SK-N-SH treated with all-trans-retinoic acid at 6 μM for 48 hours (cell line): ENCODE measurements around the gene PRRG2.

ENCODE experiments used
- ATAC-seq: fragments of 200-7000 bp; cut with Tn5 transposase; 3 replicates; pipeline ENCODE4 v1.9.1; 2020; ENCODE audit warnings: mild to moderate bottlenecking, moderate library complexity
- ARNTL ChIP-seq: fragments of 450-650 bp; formaldehyde crosslinking; IDR thresholded peaks from 2 replicates; pipeline ENCODE4 v1.5.0; 2020; ENCODE audit warnings: low read depth, mild to moderate bottlenecking, moderate library complexity, borderline replicate concordance
- BACH2 ChIP-seq: fragments of 250-450 bp; sonication (Bioruptor Pico); IDR thresholded peaks from 2 replicates; pipeline ENCODE4 v1.9.0; 2021; ENCODE audit warnings: mild to moderate bottlenecking, borderline replicate concordance
- CREB5 ChIP-seq: fragments of 250-450 bp; sonication (Bioruptor Pico); IDR thresholded peaks from 2 replicates; pipeline ENCODE4 v1.5.1; 2020; ENCODE audit warnings: low read depth, mild to moderate bottlenecking, moderate library complexity
- CSDC2 ChIP-seq: fragments of 250-450 bp; sonication (Bioruptor Pico); IDR thresholded peaks from 2 replicates; pipeline ENCODE4 v1.5.0; 2020; ENCODE audit warnings: mild to moderate bottlenecking, moderate library complexity
- CSRNP3 ChIP-seq: fragments of 250-450 bp; sonication (Bioruptor Pico); IDR thresholded peaks from 2 replicates; pipeline ENCODE4 v1.5.1; 2021; ENCODE audit warnings: mild to moderate bottlenecking, moderate library complexity
- ISL1 ChIP-seq: fragments of 250-450 bp; sonication (Bioruptor Pico); IDR thresholded peaks from 2 replicates; pipeline ENCODE4 v2.1.2; 2022; ENCODE audit warnings: mild to moderate bottlenecking, moderate library complexity
- OSR1 ChIP-seq: fragments of 250-450 bp; sonication (Bioruptor Pico); IDR thresholded peaks from 2 replicates; pipeline ENCODE4 v1.8.0; 2022; ENCODE audit warnings: moderate library complexity, mild to moderate bottlenecking, inconsistent platforms
- PATZ1 ChIP-seq: fragments of 250-450 bp; sonication (Bioruptor Pico); IDR thresholded peaks from 2 replicates; pipeline ENCODE4 v1.8.0; 2020; ENCODE audit warnings: mild to moderate bottlenecking, moderate library complexity, borderline replicate concordance
- POU6F1 ChIP-seq: fragments of 250-450 bp; sonication (Bioruptor Pico); IDR thresholded peaks from 2 replicates; pipeline ENCODE4 v1.8.0; 2021; ENCODE audit warnings: low read depth, mild to moderate bottlenecking, moderate library complexity, borderline replicate concordance
- PPARA ChIP-seq: fragments of 250-450 bp; sonication (Bioruptor Pico); IDR thresholded peaks from 2 replicates; pipeline ENCODE4 v1.5.0; 2020; ENCODE audit warnings: mild to moderate bottlenecking, borderline replicate concordance
- RARB ChIP-seq: fragments of 250-450 bp; sonication (Bioruptor Pico); IDR thresholded peaks from 2 replicates; pipeline ENCODE4 v1.8.0; 2021; ENCODE audit warnings: mild to moderate bottlenecking, moderate library complexity
- SNAI2 ChIP-seq: fragments of 250-450 bp; sonication (Bioruptor Pico); IDR thresholded peaks from 2 replicates; pipeline ENCODE4 v1.5.0; 2020; ENCODE audit warnings: mild to moderate bottlenecking, moderate library complexity
- TCF4 ChIP-seq: fragments of 250-450 bp; sonication (Bioruptor Pico); IDR thresholded peaks from 2 replicates; pipeline ENCODE4 v1.8.0; 2021; ENCODE audit warnings: mild to moderate bottlenecking, moderate library complexity, borderline replicate concordance
- TOX ChIP-seq: fragments of 250-450 bp; sonication (Bioruptor Pico); IDR thresholded peaks from 2 replicates; pipeline ENCODE4 v1.8.0; 2021; ENCODE audit warnings: mild to moderate bottlenecking, moderate library complexity, borderline replicate concordance
- TSHZ2 ChIP-seq: fragments of 250-450 bp; sonication (Bioruptor Pico); IDR thresholded peaks from 2 replicates; pipeline ENCODE4 v1.5.0; 2020; ENCODE audit warnings: mild to moderate bottlenecking, moderate library complexity
- ZC3H10 ChIP-seq: fragments of 250-450 bp; sonication (Bioruptor Pico); IDR thresholded peaks from 2 replicates; pipeline ENCODE4 v1.5.1; 2021; ENCODE audit warnings: mild to moderate bottlenecking, moderate library complexity
- ZFP3 ChIP-seq: fragments of 250-450 bp; sonication (Bioruptor Pico); IDR thresholded peaks from 2 replicates; pipeline ENCODE4 v1.5.0; 2020; ENCODE audit warnings: mild to moderate bottlenecking, moderate library complexity
- ZFP30 ChIP-seq: fragments of 450-650 bp; formaldehyde crosslinking; IDR thresholded peaks from 2 replicates; pipeline ENCODE4 v1.5.0; 2022; ENCODE audit warnings: mild to moderate bottlenecking, moderate library complexity
- ZNF70 ChIP-seq: fragments of 450-650 bp; formaldehyde crosslinking; IDR thresholded peaks from 2 replicates; pipeline ENCODE4 v1.5.0; 2020; ENCODE audit warnings: mild to moderate bottlenecking, moderate library complexity
- ZNF8 ChIP-seq: fragments of 450-650 bp; formaldehyde crosslinking; IDR thresholded peaks from 2 replicates; pipeline ENCODE4 v1.5.0; 2020; ENCODE audit warnings: mild to moderate bottlenecking, moderate library complexity

PRRG2 gene

GRCh38 chr19:49581007-49581508, at the start of gene PRRG2:
TSS of gene PRRG2 (plus strand) at chr19:49581316. CDS start at chr19:49583220, 1,904 bp downstream.
- TF ChIP-seq ZNF70 (CRISPR knock-in tag): no peak
- no peak for ATAC-seq

GRCh38 chr19:49533551-49534488, 47.3 kb upstream of the PRRG2 start:
- TF ChIP-seq ARNTL (CRISPR knock-in tag) (no peak), POU6F1 (no peak), CSDC2 (CRISPR knock-in tag) (no peak), TCF4 (no peak), ISL1 (CRISPR knock-in tag) (no peak), ZFP30 (CRISPR knock-in tag) (no peak), ZFP3 (CRISPR knock-in tag) (no peak), TSHZ2 (no peak), SNAI2 (CRISPR knock-in tag) (no peak), ZC3H10 (CRISPR knock-in tag) (no peak), ZNF8 (CRISPR knock-in tag) (no peak), CSRNP3 (CRISPR knock-in tag) (no peak), RARB (CRISPR knock-in tag) (no peak), CREB5 (CRISPR knock-in tag) (no peak), BACH2 (CRISPR knock-in tag) (no peak), TOX (CRISPR knock-in tag) (no peak), ZNF70 (CRISPR knock-in tag) (no peak)
- peak; percentile 96 for ATAC-seq

- no peak for ATAC-seq
- no peak for TF ChIP-seq CSDC2 (CRISPR knock-in tag)
- TF ChIP-seq OSR1 (CRISPR knock-in tag): no peak
- no peak for TF ChIP-seq ZFP30 (CRISPR knock-in tag)
- no peak for TF ChIP-seq RARB (CRISPR knock-in tag)
- no peak for TF ChIP-seq ZNF8 (CRISPR knock-in tag)
These were observed 46.3 kb upstream of the PRRG2 start for GRCh38 chr19:49534632-49535385.

GRCh38 chr19:49536921-49537462, 44.1 kb upstream of the PRRG2 start:
- ATAC-seq: no peak
- TF ChIP-seq OSR1 (CRISPR knock-in tag): no peak
- TF ChIP-seq ARNTL (CRISPR knock-in tag): no peak
- TF ChIP-seq ZFP3 (CRISPR knock-in tag): no peak
- no peak for TF ChIP-seq BACH2 (CRISPR knock-in tag)
- TF ChIP-seq ZC3H10 (CRISPR knock-in tag): no peak
- TF ChIP-seq ZFP30 (CRISPR knock-in tag): no peak
- no peak for TF ChIP-seq PATZ1 (CRISPR knock-in tag)
- TF ChIP-seq CSDC2 (CRISPR knock-in tag): no peak
- no peak for TF ChIP-seq TOX (CRISPR knock-in tag)
- TF ChIP-seq CREB5 (CRISPR knock-in tag): no peak
- no peak for TF ChIP-seq PPARA (CRISPR knock-in tag)
- no peak for TF ChIP-seq RARB (CRISPR knock-in tag)
